AG04449 (cell line): ENCODE measurements around the gene ANKS1B.
"Not testable (repeated sequence)": the region's sequence is repeated elsewhere in the genome, so short reads cannot be mapped to it uniquely, and the experiment has no call there.

Source experiments
- CTCF ChIA-PET: fragments of 350-600 bp; formaldehyde crosslinking; extraction: SDS; loops from one replicate; lab custom pipeline; 2021; ENCODE audit warnings: antibody characterized with exemption; lab: Yijun Ruan, JAX
- POLR2A ChIA-PET: fragments of 400-600, 350-600 bp; formaldehyde crosslinking; extraction: SDS; loops from one replicate; lab custom pipeline; 2020; ENCODE audit warnings: antibody characterized with exemption, inconsistent platforms; lab: Yijun Ruan, JAX
- DNase-seq: peaks from one replicate; pipeline ENCODE4 v3.0.0-alpha.2; 2010; ENCODE audit warnings: low read depth, low spot score
- H3K4me3 ChIP-seq: 2 replicates; pipeline ENCODE4 v1.5.1; 2011; ENCODE audit warnings: low read depth, mild to moderate bottlenecking, control low read depth, low read length
- TF ChIP-seq, protein P1 (sequence below): IDR thresholded peaks from one replicate; pipeline ENCODE4 v1.5.1; 2011; ENCODE audit warnings: mild to moderate bottlenecking, moderate library complexity, low read length, control low read depth, inconsistent platforms; ENCODE audit not compliant: insufficient read depth; ENCODE audit errors: missing control alignments

Gene ANKS1B

GRCh38 chr12:99806304-99806703 is 178.4 kb downstream of the ANKS1B start:
- ChIA-PET POLR2A (no interaction called here), CTCF (no interaction called here)
- H3K4me3 ChIP-seq: no peak overlapping the region
- DNase-seq: no peak
- TF ChIP-seq, protein P1, sequence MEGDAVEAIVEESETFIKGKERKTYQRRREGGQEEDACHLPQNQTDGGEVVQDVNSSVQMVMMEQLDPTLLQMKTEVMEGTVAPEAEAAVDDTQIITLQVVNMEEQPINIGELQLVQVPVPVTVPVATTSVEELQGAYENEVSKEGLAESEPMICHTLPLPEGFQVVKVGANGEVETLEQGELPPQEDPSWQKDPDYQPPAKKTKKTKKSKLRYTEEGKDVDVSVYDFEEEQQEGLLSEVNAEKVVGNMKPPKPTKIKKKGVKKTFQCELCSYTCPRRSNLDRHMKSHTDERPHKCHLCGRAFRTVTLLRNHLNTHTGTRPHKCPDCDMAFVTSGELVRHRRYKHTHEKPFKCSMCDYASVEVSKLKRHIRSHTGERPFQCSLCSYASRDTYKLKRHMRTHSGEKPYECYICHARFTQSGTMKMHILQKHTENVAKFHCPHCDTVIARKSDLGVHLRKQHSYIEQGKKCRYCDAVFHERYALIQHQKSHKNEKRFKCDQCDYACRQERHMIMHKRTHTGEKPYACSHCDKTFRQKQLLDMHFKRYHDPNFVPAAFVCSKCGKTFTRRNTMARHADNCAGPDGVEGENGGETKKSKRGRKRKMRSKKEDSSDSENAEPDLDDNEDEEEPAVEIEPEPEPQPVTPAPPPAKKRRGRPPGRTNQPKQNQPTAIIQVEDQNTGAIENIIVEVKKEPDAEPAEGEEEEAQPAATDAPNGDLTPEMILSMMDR: no peak

DNA sequence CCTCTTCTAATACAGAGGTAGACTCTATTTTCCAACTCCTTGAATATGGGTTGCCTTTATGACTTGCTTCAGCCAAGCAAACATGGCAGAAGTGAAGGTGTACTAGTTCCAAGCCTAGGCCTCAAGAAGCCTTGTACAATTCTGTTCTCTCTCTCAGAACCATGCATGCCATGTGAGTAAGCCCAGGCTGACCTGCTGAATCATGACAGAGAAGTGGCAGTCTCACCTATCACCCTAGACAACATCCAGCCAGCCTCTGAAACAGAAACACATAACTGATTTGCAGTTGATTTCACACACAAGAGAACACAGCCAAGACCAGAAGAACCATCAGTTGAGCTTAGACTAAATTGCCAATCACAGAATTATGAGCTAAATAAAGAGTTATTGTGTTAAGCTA is 180.0 kb downstream of the ANKS1B start:
- DNase-seq: no peak
- ChIA-PET POLR2A (no interaction called here), CTCF (interaction anchor here (1.2 kb wide), 1 partner anchor 749 kb away, joined by 3 read pairs; no protein-coding TSS in a partner anchor)
- TF ChIP-seq, protein P1: no peak
- no peak overlapping the region for H3K4me3 ChIP-seq

GRCh38 chr12:99800605-99801004 is 184.1 kb downstream of the ANKS1B start:
- no peak overlapping the region for H3K4me3 ChIP-seq
- POLR2A ChIA-PET: no interaction called here
- no peak for DNase-seq
- CTCF ChIA-PET: no interaction called here
- TF ChIP-seq, protein P1: no peak

GRCh38 chr12:99797931-99798330 is 186.8 kb downstream of the ANKS1B start:
- CTCF ChIA-PET, POLR2A ChIA-PET, DNase-seq, H3K4me3 ChIP-seq: not testable (repeated sequence)

GRCh38 chr12:99783421-99783820 is 201.3 kb downstream of the ANKS1B start:
- CTCF ChIA-PET: interaction anchor here (1.0 kb wide), 1 partner anchor 16 kb away, joined by 4 read pairs; no protein-coding TSS in a partner anchor
- H3K4me3 ChIP-seq: no peak overlapping the region
- TF ChIP-seq, protein P1: no peak
- POLR2A ChIA-PET: no interaction called here
- no peak for DNase-seq

DNA sequence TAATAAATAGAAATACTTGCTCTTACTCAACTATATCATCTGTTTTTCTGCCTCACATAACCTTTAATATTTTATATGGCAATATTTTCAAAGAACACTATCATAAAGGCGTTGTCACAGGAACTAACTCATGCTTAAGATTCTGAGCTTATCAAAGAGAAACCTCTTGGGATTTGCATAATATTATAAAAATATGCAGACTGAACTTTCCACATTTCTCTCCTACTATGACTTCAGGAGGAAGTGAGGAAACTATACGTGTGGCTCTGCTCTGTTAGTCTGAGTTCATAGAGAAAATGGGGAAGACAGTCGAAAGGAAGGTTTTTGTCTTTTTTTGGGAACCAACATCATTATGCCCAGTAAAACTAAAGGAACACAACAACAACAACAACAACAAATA is 212.5 kb downstream of the ANKS1B start:
- no peak overlapping the region for H3K4me3 ChIP-seq
- TF ChIP-seq, protein P1: no peak
- POLR2A ChIA-PET: no interaction called here
- CTCF ChIA-PET: no interaction called here
- no peak for DNase-seq

DNA sequence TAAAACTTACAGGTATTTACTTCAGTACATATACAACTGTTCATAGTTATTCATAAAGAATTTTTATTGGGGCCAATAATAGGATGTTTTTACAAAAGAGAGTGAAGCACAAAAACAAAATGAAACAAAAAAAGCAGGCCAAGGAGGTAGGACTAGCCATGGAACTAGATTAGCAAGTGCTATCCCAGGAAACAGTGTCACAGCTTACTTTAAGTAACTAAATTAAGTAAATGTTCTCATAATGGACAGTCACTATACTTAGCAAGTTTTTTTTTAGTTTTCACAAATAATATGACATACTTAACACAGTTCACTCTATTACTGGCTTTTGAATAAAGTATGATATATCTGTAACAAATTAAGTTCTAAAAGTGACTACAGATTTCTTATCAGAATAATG is 213.1 kb downstream of the ANKS1B start:
- TF ChIP-seq, protein P1: no peak
- ChIA-PET CTCF (interaction anchor here (1.0 kb wide), 1 partner anchor 728 kb away, joined by 3 read pairs; no protein-coding TSS in a partner anchor), POLR2A (no interaction called here)
- DNase-seq: no peak
- H3K4me3 ChIP-seq: no peak overlapping the region
